Left kidney (tissue), 2 donors: ENCODE measurements around the gene H1-8. TPM values are rescaled to one million over a fixed set of nuclear protein-coding genes. Genes with fewer than 3 reads are reported as not detected.

Source experiments
- DNase-seq: peaks from one replicate; pipeline ENCODE4 v3.0.0-alpha.2; 2013
- polyA plus RNA-seq: library from polyadenylated mRNA; unstranded; fragments of 120-200 nt; gene quantifications from one replicate; pipeline ENCODE4 v1.2.1, GENCODE V29; 2013; ENCODE audit not compliant: insufficient read length

The H1-8 gene
- polyA plus RNA-seq, 1 donor = not detected

- DNase-seq = no peak
These were observed 30.5 kb downstream of the H1-8 start for GRCh38 chr3:129573493-129573892.

GRCh38 chr3:129574206-129574605 lies 31.2 kb downstream of the H1-8 start:
- no peak for DNase-seq

- no peak for DNase-seq
These were observed 32.4 kb downstream of the H1-8 start for GRCh38 chr3:129575233-129575996.

GRCh38 chr3:129575997-129576384 lies 33.0 kb downstream of the H1-8 start:
- no peak for DNase-seq

GRCh38 chr3:129576514-129577352 lies 33.8 kb downstream of the H1-8 start:
- DNase-seq = no peak

GRCh38 chr3:129577366-129577765 lies 34.4 kb downstream of the H1-8 start:
- no peak for DNase-seq

DNA sequence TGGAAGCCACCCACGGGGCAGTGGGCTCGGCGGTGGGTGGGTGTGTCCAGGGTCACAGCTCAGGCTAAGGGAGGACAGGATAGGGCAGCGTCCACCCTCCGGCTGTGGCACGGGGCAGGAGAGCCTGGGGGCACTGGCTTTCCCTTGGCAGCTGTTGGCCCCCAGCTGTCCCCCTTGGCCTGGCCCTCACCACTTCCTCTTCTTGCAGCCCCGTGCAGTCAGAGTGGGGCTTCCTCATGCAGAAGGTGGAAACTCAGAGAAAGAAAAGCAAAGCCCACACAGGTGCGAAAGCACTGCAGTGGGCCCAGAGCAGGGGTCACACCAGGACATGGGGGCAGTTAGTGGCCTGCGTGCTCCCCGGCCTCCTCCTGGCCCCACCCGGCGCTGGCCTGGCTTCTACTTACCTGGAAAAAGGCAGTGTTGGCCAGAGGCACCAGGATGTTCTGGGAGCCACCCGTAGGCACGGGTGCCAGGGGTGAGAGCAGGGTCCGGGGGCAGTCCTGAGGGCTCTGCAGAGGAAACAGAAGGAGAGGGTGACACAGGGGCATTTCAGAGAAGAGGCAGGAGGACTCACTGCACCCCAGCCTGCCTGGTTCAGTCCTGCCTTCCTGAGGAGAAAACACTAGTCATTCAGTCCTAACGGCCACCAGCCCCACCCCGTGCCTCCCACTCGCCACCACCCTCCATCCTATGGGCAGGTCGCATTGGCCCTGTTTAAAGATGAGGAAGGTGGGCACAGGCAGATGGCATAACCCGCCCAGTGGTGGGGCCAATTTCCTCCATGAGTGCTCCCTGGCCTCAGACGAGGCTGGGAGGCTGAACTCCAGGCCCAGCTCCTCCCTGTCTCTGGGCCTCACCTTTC lies 35.2 kb downstream of the H1-8 start:
- no peak for DNase-seq

GRCh38 chr3:129579991-129580390 lies 37.0 kb downstream of the H1-8 start:
- no peak for DNase-seq

DNA sequence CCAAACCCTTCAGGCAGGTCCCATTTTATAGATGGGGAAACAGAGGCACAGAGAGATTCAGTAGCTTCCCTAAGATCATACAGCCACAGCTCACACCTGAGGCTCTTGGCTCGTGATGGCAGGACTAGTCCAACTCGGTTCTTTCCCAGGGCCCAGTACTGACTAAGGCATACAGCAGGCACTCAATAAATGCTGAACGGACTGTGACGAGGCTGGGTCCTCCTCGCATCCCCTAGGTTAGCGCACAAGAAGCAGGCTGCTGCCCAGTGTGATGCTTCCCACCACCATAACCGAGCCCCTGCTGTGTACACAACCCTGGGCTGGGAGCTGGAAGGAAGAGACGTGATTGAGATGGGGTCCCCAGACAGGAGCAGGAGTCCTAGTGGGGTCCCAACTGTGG lies 38.6 kb downstream of the H1-8 start:
- DNase-seq = no peak

- no peak for DNase-seq
These were observed 39.8 kb downstream of the H1-8 start for GRCh38 chr3:129582799-129583198.

DNA sequence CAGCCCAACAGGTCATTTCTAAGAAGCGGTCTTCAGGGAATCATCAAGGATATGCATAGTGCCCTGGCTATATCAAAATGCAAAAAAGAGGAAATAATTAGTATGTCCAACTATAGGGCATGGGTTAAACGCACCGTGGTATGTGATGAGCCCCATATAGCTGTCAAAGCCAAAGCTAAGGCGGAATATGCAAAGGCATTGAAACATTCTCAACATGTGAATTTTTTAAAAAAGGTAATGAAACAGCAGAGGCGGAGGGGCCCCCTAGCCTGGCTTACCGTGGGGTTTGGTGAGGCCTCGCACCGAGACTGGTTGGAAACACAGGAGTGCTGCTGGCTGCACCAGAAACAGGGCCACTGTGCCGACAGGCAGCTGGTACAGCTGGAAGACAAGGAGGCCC lies 40.3 kb downstream of the H1-8 start:
- DNase-seq = no peak

GRCh38 chr3:129584631-129585030 lies 41.7 kb downstream of the H1-8 start:
- DNase-seq = no peak

DNA sequence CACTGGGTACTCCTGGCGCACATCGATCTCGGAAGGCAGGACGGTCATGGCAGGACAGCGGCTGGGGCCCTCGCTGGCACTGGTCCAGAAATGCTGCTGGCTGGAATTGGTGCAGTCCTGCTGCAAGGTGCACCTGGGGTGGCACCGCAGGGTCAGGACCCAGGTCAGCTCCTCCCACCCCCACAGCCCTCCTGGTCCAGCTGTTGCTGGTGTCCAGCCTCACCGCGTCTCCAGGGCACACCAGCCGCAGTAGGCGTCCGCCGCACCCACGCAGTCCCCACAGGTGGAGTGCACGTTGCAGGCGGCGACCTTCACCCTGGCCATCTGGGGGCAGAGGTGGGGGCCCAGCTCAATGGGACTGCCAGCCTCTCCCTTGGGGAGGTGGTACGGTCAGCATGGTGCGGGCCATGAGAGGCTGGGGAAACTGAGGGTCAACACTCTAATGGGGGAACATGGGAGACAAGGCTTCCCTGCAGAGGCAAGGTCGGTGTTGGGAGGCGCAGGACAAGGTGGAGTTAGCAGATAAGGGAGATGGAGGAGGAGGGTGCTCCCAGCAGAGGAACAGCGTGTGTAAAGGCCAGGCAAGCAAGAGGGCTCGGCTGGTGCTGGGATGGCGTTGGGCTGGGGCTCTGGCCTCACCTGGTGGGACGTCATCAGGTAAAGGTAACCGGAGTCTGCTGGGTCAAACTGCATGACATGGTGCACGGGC lies 43.1 kb downstream of the H1-8 start:
- DNase-seq = no peak

- no peak for DNase-seq
These were observed 43.9 kb downstream of the H1-8 start for GRCh38 chr3:129586746-129587430.

- DNase-seq = no peak
These were observed 44.7 kb downstream of the H1-8 start for GRCh38 chr3:129587566-129588210.

GRCh38 chr3:129590215-129590614 lies 47.2 kb downstream of the H1-8 start:
- DNase-seq = no peak

GRCh38 chr3:129591932-129592331 lies 49.0 kb downstream of the H1-8 start:
- DNase-seq = no peak

- peak; percentile 64 for DNase-seq
These were observed 49.6 kb downstream of the H1-8 start for GRCh38 chr3:129592381-129593131.

GRCh38 chr3:129593230-129593594 lies 50.2 kb downstream of the H1-8 start:
- DNase-seq = no peak
